Neutrophil (primary cell): ENCODE measurements around the gene PRDM15.

Experiments
- H3K27ac ChIP-seq: fragments of 200-600 bp; sonication (generic); 2 replicates; pipeline ENCODE4 v1.5.1; 2016; ENCODE audit warnings: mild to moderate bottlenecking, moderate library complexity
- H3K27me3 ChIP-seq: fragments of 200-600 bp; sonication (generic); 2 replicates; pipeline ENCODE4 v1.6.0; 2016; ENCODE audit warnings: mild to moderate bottlenecking
- H3K36me3 ChIP-seq: fragments of 200-600 bp; sonication (generic); 2 replicates; pipeline ENCODE4 v1.5.1; 2017
- H3K4me1 ChIP-seq, 2 experiments: fragments of 200-600 bp in 1 of 2; sonication (generic) in 1 of 2; 1 replicate in 1 of 2; 2 replicates in 1 of 2; pipeline versions ENCODE4 v1.5.1 to v1.6.1; 2013 to 2016; ENCODE audit warnings: low read depth in 1 of 2, low read length in 1 of 2, mild to moderate bottlenecking in 1 of 2, moderate library complexity in 1 of 2; ENCODE audit not compliant: control insufficient read depth in 1 of 2, insufficient read depth in 1 of 2
- H3K4me3 ChIP-seq, 2 experiments: fragments of 200-600 bp in 1 of 2; sonication (generic) in 1 of 2; 1 replicate in 1 of 2; 2 replicates in 1 of 2; pipeline ENCODE4 v1.5.1; 2013 to 2016; ENCODE audit warnings: low read depth in 1 of 2, low read length in 1 of 2, mild to moderate bottlenecking in 1 of 2, moderate library complexity in 1 of 2
- H3K9me3 ChIP-seq: fragments of 200-600 bp; sonication (generic); 2 replicates; pipeline ENCODE4 v1.5.1; 2016
- CTCF ChIP-seq: fragments of 200-600 bp; sonication (generic); IDR thresholded peaks from 2 replicates; pipeline ENCODE4 v1.5.1; 2016; ENCODE audit warnings: antibody characterized with exemption

Gene PRDM15

GRCh38 chr21:41830145-41830707 is 48.9 kb downstream of the PRDM15 start:
- Histone ChIP-seq H3K36me3 (peaks cover 25% of the 10 kb centered on the region), H3K4me3 (no peak overlapping the region), H3K4me1 (no peaks in the 10 kb centered on the region), H3K27me3 (no peaks in the 10 kb centered on the region), H3K27ac (no peak overlapping the region), H3K9me3 (no peaks in the 10 kb centered on the region)
- no peak for TF ChIP-seq CTCF

- Histone ChIP-seq H3K9me3 (no peaks in the 10 kb centered on the region), H3K27ac (no peak overlapping the region), H3K27me3 (no peaks in the 10 kb centered on the region), H3K4me3 (no peak overlapping the region), H3K36me3 (peaks cover 18% of the 10 kb centered on the region), H3K4me1 (no peaks in the 10 kb centered on the region)
- no peak for TF ChIP-seq CTCF
Observed at GRCh38 chr21:41828884-41829360, 50.2 kb downstream of the PRDM15 start.

GRCh38 chr21:41827951-41828883 is 50.9 kb downstream of the PRDM15 start:
- H3K36me3 ChIP-seq = peaks cover 20% of the 10 kb centered on the region

GRCh38 chr21:41825881-41826280 is 53.3 kb downstream of the PRDM15 start:
- peaks cover 24% of the 10 kb centered on the region for H3K36me3 ChIP-seq
- no peak for TF ChIP-seq CTCF
- H3K4me1 ChIP-seq = no peaks in the 10 kb centered on the region
- no peak overlapping the region for H3K4me3 ChIP-seq
- no peak overlapping the region for H3K27ac ChIP-seq
- H3K9me3 ChIP-seq = no peaks in the 10 kb centered on the region
- no peaks in the 10 kb centered on the region for H3K27me3 ChIP-seq

More at GRCh38 chr21:41827951-41828883, 50.9 kb downstream of the PRDM15 start:
- H3K4me3 ChIP-seq = no peak overlapping the region
- H3K27ac ChIP-seq = no peak overlapping the region
- TF ChIP-seq CTCF = no peak
- no peaks in the 10 kb centered on the region for H3K9me3 ChIP-seq
- no peaks in the 10 kb centered on the region for H3K27me3 ChIP-seq
- H3K4me1 ChIP-seq = no peaks in the 10 kb centered on the region

GRCh38 chr21:41825216-41825615 is 53.9 kb downstream of the PRDM15 start:
- Histone ChIP-seq H3K4me3 (no peak overlapping the region), H3K36me3 (peaks cover 24% of the 10 kb centered on the region), H3K27me3 (no peaks in the 10 kb centered on the region), H3K4me1 (no peaks in the 10 kb centered on the region), H3K9me3 (no peaks in the 10 kb centered on the region), H3K27ac (no peak overlapping the region)
- no peak for TF ChIP-seq CTCF
